GM21717 (cell line): ENCODE measurements around the gene AXIN2.

ENCODE experiments used
- ATAC-seq: cut with Tn5 transposase; IDR thresholded peaks from one replicate; pipeline ENCODE4 v1.9.1; 2021; ENCODE audit warnings: mild to moderate bottlenecking, moderate library complexity; ENCODE audit not compliant: unreplicated experiment

AXIN2 gene

GRCh38 chr17:65554553-65555223 lies 6.8 kb downstream of the AXIN2 start:
- no peak for ATAC-seq

GRCh38 chr17:65553646-65554552 lies 7.5 kb downstream of the AXIN2 start:
- ATAC-seq = no peak

- ATAC-seq = no peak
These were observed 8.3 kb downstream of the AXIN2 start for GRCh38 chr17:65553009-65553645.

GRCh38 chr17:65552214-65552613 lies 9.2 kb downstream of the AXIN2 start:
- ATAC-seq = no peak

GRCh38 chr17:65551267-65552040 lies 10.0 kb downstream of the AXIN2 start:
- ATAC-seq = no peak

GRCh38 chr17:65550758-65551157 lies 10.7 kb downstream of the AXIN2 start:
- ATAC-seq = no peak

GRCh38 chr17:65550075-65550662 lies 11.3 kb downstream of the AXIN2 start:
- no peak for ATAC-seq

GRCh38 chr17:65548269-65548969 lies 13.0 kb downstream of the AXIN2 start:
- ATAC-seq = no peak

GRCh38 chr17:65547253-65547670 lies 14.2 kb downstream of the AXIN2 start:
- no peak for ATAC-seq

GRCh38 chr17:65546579-65546978 lies 14.9 kb downstream of the AXIN2 start:
- ATAC-seq = no peak

- no peak for ATAC-seq
These were observed 15.5 kb downstream of the AXIN2 start for GRCh38 chr17:65545705-65546523.

GRCh38 chr17:65544672-65545071 lies 16.8 kb downstream of the AXIN2 start:
- no peak for ATAC-seq

- ATAC-seq = no peak
These were observed 18.8 kb downstream of the AXIN2 start for GRCh38 chr17:65542610-65543009.

- no peak for ATAC-seq
These were observed 19.4 kb downstream of the AXIN2 start for GRCh38 chr17:65542067-65542466.

GRCh38 chr17:65541453-65541852 lies 20.0 kb downstream of the AXIN2 start:
- ATAC-seq = no peak

- ATAC-seq = no peak
These were observed 21.7 kb downstream of the AXIN2 start for GRCh38 chr17:65539630-65540266.

- ATAC-seq = no peak
These were observed 22.5 kb downstream of the AXIN2 start for GRCh38 chr17:65538675-65539529.
